AG04449 (cell line): ENCODE results near the gene MED8.

ENCODE experiments used
- CTCF ChIA-PET: fragments of 350-600 bp; formaldehyde crosslinking; extraction: SDS; loops from one replicate; lab custom pipeline; 2021; ENCODE audit warnings: antibody characterized with exemption; lab: Yijun Ruan, JAX
- POLR2A ChIA-PET: fragments of 400-600, 350-600 bp; formaldehyde crosslinking; extraction: SDS; loops from one replicate; lab custom pipeline; 2020; ENCODE audit warnings: antibody characterized with exemption, inconsistent platforms; lab: Yijun Ruan, JAX
- DNase-seq: peaks from one replicate; pipeline ENCODE4 v3.0.0-alpha.2; 2010; ENCODE audit warnings: low read depth, low spot score
- H3K4me3 ChIP-seq: 2 replicates; pipeline ENCODE4 v1.5.1; 2011; ENCODE audit warnings: low read depth, mild to moderate bottlenecking, control low read depth, low read length
- CTCF ChIP-seq: IDR thresholded peaks from one replicate; pipeline ENCODE4 v1.5.1; 2011; ENCODE audit warnings: mild to moderate bottlenecking, moderate library complexity, low read length, control low read depth, inconsistent platforms; ENCODE audit not compliant: insufficient read depth; ENCODE audit errors: missing control alignments

Gene MED8

DNA sequence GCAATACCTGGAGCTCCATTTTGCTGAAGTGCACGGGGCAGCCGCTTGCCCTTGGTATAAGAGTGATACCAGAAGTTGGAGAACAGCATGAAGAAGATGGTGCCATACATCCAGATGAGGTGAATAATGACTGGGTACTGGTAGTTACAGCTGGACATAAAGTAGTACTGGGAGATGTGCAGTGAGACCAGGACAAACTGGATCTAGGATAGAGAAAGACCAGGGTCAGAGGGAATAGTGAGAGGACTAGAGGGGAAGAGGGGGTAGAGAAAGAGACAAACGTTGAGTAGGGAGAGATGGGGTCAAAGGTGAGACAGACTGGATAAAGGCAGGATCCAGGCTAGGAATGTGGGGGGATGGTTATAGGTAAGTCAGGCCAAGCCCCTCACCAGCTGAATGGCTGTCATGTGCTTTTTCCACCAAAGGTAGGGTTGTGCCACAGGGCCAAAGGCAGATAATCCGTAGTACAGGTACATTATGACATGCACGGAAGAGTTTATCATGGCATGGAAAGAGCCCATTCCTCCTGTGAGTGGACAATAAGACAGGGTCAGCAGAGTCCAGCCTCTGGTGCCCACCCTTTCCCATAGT is 25.6 kb downstream of the MED8 start:
- ChIA-PET POLR2A (no interaction called here), CTCF (interaction anchor here (1.2 kb wide), 1 partner anchor 137 kb away, joined by 5 read pairs; no protein-coding TSS in a partner anchor)
- no peak for DNase-seq
- H3K4me3 ChIP-seq, result no peak overlapping the region
- no peak for TF ChIP-seq CTCF

- no peak for TF ChIP-seq CTCF
- DNase-seq, result no peak
- no peak overlapping the region for H3K4me3 ChIP-seq
- ChIA-PET CTCF (interaction anchor here (1.2 kb wide), 1 partner anchor 136 kb away, joined by 5 read pairs; no protein-coding TSS in a partner anchor), POLR2A (no interaction called here)
Measured at GRCh38 chr1:43363283-43363934, 26.2 kb downstream of the MED8 start.

GRCh38 chr1:43360616-43361015 is 29.0 kb downstream of the MED8 start:
- ChIA-PET POLR2A (interaction anchor here (1.2 kb wide), 1 partner anchor 10 kb away, joined by 3 read pairs; no protein-coding TSS in a partner anchor), CTCF (interaction anchor here (0.6 to 0.9 kb wide), 2 partner anchors 24 to 688 kb away, joined by 3 read pairs; no protein-coding TSS in a partner anchor)
- no peak for TF ChIP-seq CTCF
- peak overlapping the region; percentile 74 for H3K4me3 ChIP-seq
- no peak for DNase-seq

DNA sequence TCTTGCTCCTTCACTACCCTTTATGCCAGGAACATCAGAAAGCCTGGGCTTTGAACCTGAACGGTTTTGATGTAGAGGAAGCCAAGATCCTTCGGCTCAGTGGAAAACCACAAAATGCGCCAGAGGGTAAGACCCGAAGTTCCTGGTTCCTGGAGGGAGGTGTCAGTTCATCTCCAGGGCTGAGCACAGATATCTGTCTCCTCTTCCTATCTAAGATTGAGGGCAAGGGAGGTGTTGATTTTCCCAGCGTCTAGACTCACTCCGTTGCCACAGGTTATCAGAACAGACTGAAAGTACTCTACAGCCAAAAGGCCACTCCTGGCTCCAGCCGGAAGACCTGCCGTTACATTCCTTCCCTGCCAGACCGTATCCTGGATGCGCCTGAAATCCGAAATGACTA is 29.9 kb downstream of the MED8 start:
- peak overlapping the region; percentile 74 for H3K4me3 ChIP-seq
- ChIA-PET POLR2A (interaction anchor here (1.2 kb wide), 1 partner anchor 9 kb away, joined by 3 read pairs; no protein-coding TSS in a partner anchor), CTCF (no interaction called here)
- no peak for TF ChIP-seq CTCF
- no peak for DNase-seq

GRCh38 chr1:43358746-43359693 is 30.6 kb downstream of the MED8 start, which contains the start of gene CDC20:
Gene CDC20 (plus strand): TSS chr1:43358981. CDS start chr1:43359216, 235 bp downstream.
- DNase-seq, result peak; percentile 58
- peak within 1 kb of the TSS; percentile 74 for H3K4me3 ChIP-seq
- ChIA-PET CTCF (interaction anchor here (0.7 to 2.8 kb wide), 9 partner anchors 9 to 132 kb away, joined by 3 to 24 read pairs (median 6); partner anchors contain the start of genes ELOVL1, MED8 and SZT2), POLR2A (interaction anchor here (0.8 to 1.6 kb wide), 4 partner anchors 9 to 38 kb away, joined by 3 to 18 read pairs (median 4); partner anchors contain the start of gene ELOVL1)
- TF ChIP-seq CTCF, result no peak
